ENCODE data around the gene GPLD1. TPM values are rescaled to one million over a fixed set of nuclear protein-coding genes. Genes with fewer than 3 reads are reported as not detected.

The GPLD1 gene
- total and polyA plus RNA-seq, 2 donors from 2014 or later, result 0.41 to 0.94 TPM

GRCh38 chr6:24477070-24477469 is 12.3 kb downstream of the GPLD1 start:
- FAIRE-seq (no peak), DNase-seq (no peak)
- no peaks in the 10 kb centered on the region for H3K4me1 ChIP-seq (ENCODE audit: control insufficient read depth in 2 of 3, insufficient read depth in 2 of 3, low read depth in 1 of 3, low read length in 3 of 3)
- H3K27ac ChIP-seq (ENCODE audit: low read depth in 2 of 2, low read length in 2 of 2), result no peak overlapping the region
- no peaks in the 10 kb centered on the region for H3K36me3 ChIP-seq (ENCODE audit: control insufficient read depth in 2 of 3, insufficient read depth in 3 of 3, low read length in 3 of 3)
- H3K4me3 ChIP-seq (ENCODE audit: low read length in 3 of 3), result no peak overlapping the region
- H3K9ac ChIP-seq (ENCODE audit: low read length in 3 of 3), result no peak overlapping the region
- H3K27me3 ChIP-seq (ENCODE audit: control insufficient read depth, insufficient read depth, low read length), result no peaks in the 10 kb centered on the region
- H3K9me3 ChIP-seq (ENCODE audit: control insufficient read depth in 2 of 3, insufficient read depth in 1 of 3, low read length in 3 of 3), result no peaks in the 10 kb centered on the region
- intact Hi-C loops (cut with DNase I), result no loop called here
- TF ChIP-seq CTCF (IDR thresholded peaks at IDR 0.05; ENCODE audit: borderline replicate concordance, extremely low read depth, insufficient read depth), result no peak

- FAIRE-seq, result no peak
Observed at GRCh38 chr6:24476631-24477030, 12.7 kb downstream of the GPLD1 start.

GRCh38 chr6:24472181-24472580 is 17.2 kb downstream of the GPLD1 start:
- DNase-seq (no peak), FAIRE-seq (no peak)
- Histone ChIP-seq H3K36me3 (ENCODE audit: control insufficient read depth in 2 of 3, insufficient read depth in 3 of 3, low read length in 3 of 3) (no peaks in the 10 kb centered on the region), H3K27ac (ENCODE audit: low read depth in 2 of 2, low read length in 2 of 2) (no peak overlapping the region), H3K9me3 (ENCODE audit: control insufficient read depth in 2 of 3, insufficient read depth in 1 of 3, low read length in 3 of 3) (no peaks in the 10 kb centered on the region), H3K27me3 (ENCODE audit: control insufficient read depth, insufficient read depth, low read length) (no peaks in the 10 kb centered on the region), H3K4me1 (ENCODE audit: control insufficient read depth in 2 of 3, insufficient read depth in 2 of 3, low read depth in 1 of 3, low read length in 3 of 3) (no peaks in the 10 kb centered on the region), H3K4me3 (ENCODE audit: low read length in 3 of 3) (no peak overlapping the region), H3K9ac (ENCODE audit: low read length in 3 of 3) (no peak overlapping the region)
- no peak for TF ChIP-seq CTCF (IDR thresholded peaks at IDR 0.05; ENCODE audit: borderline replicate concordance, extremely low read depth, insufficient read depth)
- intact Hi-C loops (cut with DNase I), result no loop called here

More at GRCh38 chr6:24476631-24477030, 12.7 kb downstream of the GPLD1 start:
- no peak for DNase-seq
- Histone ChIP-seq H3K36me3 (ENCODE audit: control insufficient read depth in 2 of 3, insufficient read depth in 3 of 3, low read length in 3 of 3) (no peaks in the 10 kb centered on the region), H3K27ac (ENCODE audit: low read depth in 2 of 2, low read length in 2 of 2) (no peak overlapping the region), H3K27me3 (ENCODE audit: control insufficient read depth, insufficient read depth, low read length) (no peaks in the 10 kb centered on the region), H3K4me3 (ENCODE audit: low read length in 3 of 3) (no peak overlapping the region), H3K9me3 (ENCODE audit: control insufficient read depth in 2 of 3, insufficient read depth in 1 of 3, low read length in 3 of 3) (no peaks in the 10 kb centered on the region), H3K9ac (ENCODE audit: low read length in 3 of 3) (no peak overlapping the region), H3K4me1 (ENCODE audit: control insufficient read depth in 2 of 3, insufficient read depth in 2 of 3, low read depth in 1 of 3, low read length in 3 of 3) (no peaks in the 10 kb centered on the region)
- TF ChIP-seq CTCF (IDR thresholded peaks at IDR 0.05; ENCODE audit: borderline replicate concordance, extremely low read depth, insufficient read depth), result no peak
- intact Hi-C loops (cut with DNase I), result no loop called here

- H3K27ac ChIP-seq (ENCODE audit: low read depth in 2 of 2, low read length in 2 of 2), result no peak overlapping the region
- no peaks in the 10 kb centered on the region for H3K9me3 ChIP-seq (ENCODE audit: control insufficient read depth in 2 of 3, insufficient read depth in 1 of 3, low read length in 3 of 3)
- H3K4me1 ChIP-seq (ENCODE audit: control insufficient read depth in 2 of 3, insufficient read depth in 2 of 3, low read depth in 1 of 3, low read length in 3 of 3), result no peaks in the 10 kb centered on the region
- no peaks in the 10 kb centered on the region for H3K27me3 ChIP-seq (ENCODE audit: control insufficient read depth, insufficient read depth, low read length)
- no peak for FAIRE-seq
- no peak overlapping the region for H3K4me3 ChIP-seq (ENCODE audit: low read length in 3 of 3)
- H3K36me3 ChIP-seq (ENCODE audit: control insufficient read depth in 2 of 3, insufficient read depth in 3 of 3, low read length in 3 of 3), result no peaks in the 10 kb centered on the region
- intact Hi-C loops (cut with DNase I), result no loop called here
- TF ChIP-seq CTCF (IDR thresholded peaks at IDR 0.05; ENCODE audit: borderline replicate concordance, extremely low read depth, insufficient read depth), result no peak
- no peak overlapping the region for H3K9ac ChIP-seq (ENCODE audit: low read length in 3 of 3)
- DNase-seq, result no peak
Observed at GRCh38 chr6:24469811-24470210, 19.6 kb downstream of the GPLD1 start.
